GM12878 (cell line): Measurements from ENCODE around the gene PLA2G2C. TPM values are rescaled to one million over a fixed set of nuclear protein-coding genes. Genes with fewer than 3 reads are reported as not detected.

Source experiments
- ATAC-seq: fragments of 200-7000 bp; cut with Tn5 transposase; 3 replicates; pipeline ENCODE4 v1.9.1; 2020; ENCODE audit warnings: mild to moderate bottlenecking, moderate library complexity
- BruUV-seq: library from RNA; stranded (reverse); fragments of 400-500 nt; replicated peaks from 2 replicates; lab custom pipeline; 2021; lab: Mats Ljungman, UMichigan
- CTCF ChIA-PET: fragments of 300-600 bp; sonication (Branson Sonifier 250); formaldehyde crosslinking; extraction: SDS; loops from one replicate; lab custom pipeline; 2021; ENCODE audit warnings: inconsistent platforms; lab: Yijun Ruan, JAX
- POLR2A ChIA-PET: fragments of 350-600 bp; formaldehyde crosslinking; extraction: SDS; loops from one replicate; lab custom pipeline; 2021; ENCODE audit warnings: inconsistent platforms; lab: Charles Lee
- RAD21 ChIA-PET: fragments of 300-600 bp; sonication (Branson Sonifier 250); formaldehyde crosslinking; loops from one replicate; lab custom pipeline; 2023; ENCODE audit warnings: antibody characterized with exemption; ENCODE audit not compliant: unreplicated experiment; lab: Charles Lee
- SMC1A ChIA-PET: fragments of 300-600 bp; sonication (Branson Sonifier 250); formaldehyde crosslinking; loops from one replicate; lab custom pipeline; 2023; ENCODE audit not compliant: unreplicated experiment, uncharacterized antibody; lab: Charles Lee
- DNase-seq: peaks from one replicate; pipeline ENCODE4 v3.0.0-alpha.2; 2011; ENCODE audit warnings: low read depth, low spot score
- FAIRE-seq: peaks from 3 replicates; lab custom pipeline; 2011; peaks lifted over from hg19 to GRCh38; lab: Jason Lieb, UNC
- H2AFZ ChIP-seq: 2 replicates; pipeline ENCODE4 v1.6.0; 2011; ENCODE audit warnings: low read depth, low read length, control low read depth; ENCODE audit not compliant: control insufficient read depth
- H3K27ac ChIP-seq: 2 replicates; pipeline ENCODE4 v1.5.1; 2011; ENCODE audit warnings: control low read depth; ENCODE audit not compliant: control insufficient read depth, insufficient read depth
- H3K27me3 ChIP-seq, 2 experiments: replicated peaks in 1 of 2; 2 replicates each; pipeline versions ENCODE4 v1.6.0 to v1.6.1; 2011; ENCODE audit warnings: low read length in 1 of 2; ENCODE audit not compliant: control insufficient read depth in 2 of 2, insufficient read depth in 2 of 2
- H3K36me3 ChIP-seq, 2 experiments: 2 replicates each; pipeline ENCODE4 v1.5.1; 2011; ENCODE audit warnings: low read length in 1 of 2; ENCODE audit not compliant: control insufficient read depth in 2 of 2, insufficient read depth in 2 of 2
- H3K4me1 ChIP-seq: 2 replicates; pipeline ENCODE4 v1.6.1; 2011; ENCODE audit warnings: mild to moderate bottlenecking, low read length, moderate library complexity, mixed read lengths; ENCODE audit not compliant: control insufficient read depth, insufficient read depth
- H3K4me2 ChIP-seq: 2 replicates; pipeline ENCODE4 v1.6.0; 2011; ENCODE audit warnings: control low read depth; ENCODE audit not compliant: control insufficient read depth, insufficient read depth
- H3K4me3 ChIP-seq: fragments of 200-600 bp; sonication (generic); 2 replicates; pipeline ENCODE4 v1.5.1; 2016
- H3K79me2 ChIP-seq: 2 replicates; pipeline ENCODE4 v1.6.0; 2011; ENCODE audit warnings: low read length; ENCODE audit not compliant: control insufficient read depth, insufficient read depth
- H3K9ac ChIP-seq: 2 replicates; pipeline ENCODE4 v1.8.0; 2011; ENCODE audit warnings: low read length, control low read depth, mixed read lengths; ENCODE audit not compliant: control insufficient read depth, insufficient read depth
- H3K9me3 ChIP-seq: replicated peaks from 3 replicates; pipeline ENCODE4 v1.5.1; 2011; ENCODE audit warnings: mild to moderate bottlenecking, low read length; ENCODE audit not compliant: control insufficient read depth, insufficient read depth
- H4K20me1 ChIP-seq: 2 replicates; pipeline ENCODE4 v1.6.0; 2011; ENCODE audit not compliant: control insufficient read depth, insufficient read depth
- PRDM15 ChIP-seq: fragments of 450-650 bp; formaldehyde crosslinking; IDR thresholded peaks from 2 replicates; pipeline ENCODE4 v1.4.0; 2020; ENCODE audit warnings: mild to moderate bottlenecking, moderate library complexity
- SKIL ChIP-seq: fragments of 450-650 bp; IDR thresholded peaks from 2 replicates; pipeline ENCODE4 v1.6.1; 2017; ENCODE audit warnings: mild to moderate bottlenecking, low read depth, inconsistent platforms; ENCODE audit not compliant: poor library complexity, severe bottlenecking
- WGBS: methylation state at CpG from one replicate; pipeline ENCODE4 v1.1.6; 2016; ENCODE audit warnings: low lambda C conversion rate; ENCODE audit not compliant: insufficient replicate concordance, insufficient coverage; ENCODE audit errors: missing lambda C conversion rate; 5-methylcytosine and 5-hydroxymethylcytosine counted together
- in situ Hi-C: fragments of 300-500 bp; cut with MboI; formaldehyde crosslinking; loops from 9 replicates; pipeline ENCODE4 v1.14.3; 2018; ENCODE audit warnings: mixed read lengths
- intact Hi-C: fragments of 100-400 bp; cut with micrococcal nuclease; formaldehyde crosslinking; loops from one replicate; pipeline ENCODE4 v1.14.2; 2022; ENCODE audit not compliant: unreplicated experiment
- polyA plus RNA-seq, 11 experiments: library from polyadenylated mRNA; depleted of rRNA in 4 of 11; unstranded in 6 of 11; stranded (reverse) in 5 of 11; fragments of >200 nt; fragmentation: Nextera tagmentation in 4 of 11; fragmentation: Illumina TruSeq in 1 of 11; extraction: Ambion mirVana in 4 of 11; extraction: Trizol in 1 of 11; gene quantifications; 1 replicate in 1 of 11; 2 replicates in 10 of 11; pipeline versions ENCODE4 v1.2.1 to v1.2.3, GENCODE V29; 2011 to 2016; ENCODE audit warnings: inconsistent platforms in 2 of 11, missing spikeins in 2 of 11, low read depth in 1 of 11
- total RNA-seq, 4 experiments: library from RNA; depleted of rRNA in 3 of 4; stranded (reverse); fragments of >200 nt in 3 of 4; fragmentation: Illumina TruSeq in 1 of 4; extraction: Trizol in 1 of 4; gene quantifications; 2 replicates each; pipeline versions ENCODE4 v1.2.1 to v1.2.3, GENCODE V29; 2013 to 2021

PLA2G2C gene
- total and polyA plus RNA-seq, 10 of the 15 experiments (the other 5 are each of a cell fraction or from before 2014, with no cell fraction given), result 0.05 TPM; not detected in 9

GRCh38 chr1:20183035-20183434 is 3.3 kb downstream of the PLA2G2C start:
- 36% methylated on average over 10 of the region's 10 CpGs for WGBS
- CTCF ChIA-PET, result interaction anchor here (1.5 to 5.2 kb wide), 3 partner anchors 9 to 262 kb away, joined by 3 to 20 read pairs (median 3); no protein-coding TSS in a partner anchor
- no peak for FAIRE-seq

More at GRCh38 chr1:20183035-20183434, 3.3 kb downstream of the PLA2G2C start:
- no peaks in the 10 kb centered on the region for H3K36me3 ChIP-seq
- peaks cover 12% of the 10 kb centered on the region for H3K4me1 ChIP-seq
- BruUV-seq, result no TSS peak
- H4K20me1 ChIP-seq, result no peaks in the 10 kb centered on the region
- no peak overlapping the region for H3K4me3 ChIP-seq
- H3K79me2 ChIP-seq, result no peaks in the 10 kb centered on the region
- no peak overlapping the region for H3K27ac ChIP-seq
- no peaks in the 10 kb centered on the region; the same call in 2 of the 3 replicates for H3K9me3 ChIP-seq
- H3K27me3 ChIP-seq, result peaks cover 0 to 2% of the 10 kb centered on the region in 2 experiments; a peak in 2 of 4 replicates
- H3K4me2 ChIP-seq, result no peak overlapping the region
- RAD21 ChIA-PET, result no interaction called here
- DNase-seq, result no peak
- in situ Hi-C loops (no loop called here), intact Hi-C loops (no loop called here)
- POLR2A ChIA-PET, result no interaction called here
- no peak overlapping the region for H3K9ac ChIP-seq
- TF ChIP-seq SKIL, result no peak
- TF ChIP-seq PRDM15 (CRISPR knock-in tag), result no peak
- no peak for ATAC-seq
- H2AFZ ChIP-seq, result no peak overlapping the region
- SMC1A ChIA-PET, result no interaction called here
